Activated gamma-delta T cell (primary cell): ENCODE data around the gene NAGPA.

Source experiments
- DNase-seq: peaks from one replicate; lab custom pipeline; 2025; lab: John Stamatoyannopoulos, UW

Gene NAGPA

DNA sequence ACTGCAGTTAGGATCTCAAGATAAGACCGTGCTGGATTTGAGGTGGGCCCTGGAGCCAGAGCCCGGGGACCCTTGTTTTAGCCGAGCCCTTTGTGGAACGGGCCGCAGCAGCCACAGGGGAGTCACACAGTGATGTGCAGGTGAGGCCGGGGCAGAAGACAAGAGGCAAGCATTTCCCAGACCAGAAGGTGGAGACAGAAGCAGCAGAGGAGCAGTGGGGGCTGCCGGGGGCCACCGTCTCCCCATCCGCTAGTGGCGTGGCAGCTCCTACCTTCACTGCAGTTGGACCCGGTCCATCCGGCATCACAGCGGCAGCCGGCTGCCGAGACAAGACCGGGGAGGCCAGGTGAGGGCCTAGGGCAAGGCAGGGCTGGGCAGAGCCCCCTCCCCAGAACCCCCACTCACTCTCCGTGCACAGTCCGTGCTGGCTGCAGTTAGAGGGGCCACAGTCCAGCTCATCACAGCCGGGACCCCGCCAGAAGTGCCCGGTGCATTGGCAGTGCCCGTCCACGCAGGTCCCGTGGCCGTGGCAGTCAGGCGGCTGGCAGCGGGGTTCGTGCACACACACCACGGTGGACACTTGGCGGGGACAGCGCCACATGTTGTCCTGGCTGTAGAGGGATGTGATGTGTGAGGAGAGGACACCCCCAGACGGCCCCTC, 6.0 kb downstream of the NAGPA start:
- DNase-seq = no peak

- DNase-seq = no peak
Observed at GRCh38 chr16:5027086-5027485, 6.6 kb downstream of the NAGPA start.

DNA sequence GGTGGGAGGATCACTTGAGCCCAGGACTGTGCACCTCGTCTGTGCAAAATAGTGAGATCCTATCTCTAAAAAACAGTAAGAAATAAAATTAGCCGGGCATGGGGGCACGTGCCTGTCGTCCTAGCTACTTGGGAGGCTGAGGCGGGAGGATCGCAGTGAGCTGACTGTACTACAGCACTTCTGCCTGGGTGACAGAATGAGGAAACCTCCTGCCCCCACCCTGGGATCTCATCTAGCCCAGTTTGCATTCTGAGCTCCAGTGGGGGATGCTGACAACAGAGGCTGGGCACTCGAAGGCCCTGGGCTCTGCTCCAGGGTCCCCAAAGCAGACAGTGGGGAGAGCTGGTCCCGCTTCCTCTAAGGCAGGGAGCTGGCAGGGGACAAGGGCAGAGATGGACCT, 7.1 kb downstream of the NAGPA start:
- no peak for DNase-seq

GRCh38 chr16:5025171-5025632, 8.5 kb downstream of the NAGPA start:
- no peak for DNase-seq

- DNase-seq = no peak
Observed at GRCh38 chr16:5024632-5025031, 9.1 kb downstream of the NAGPA start.

DNA sequence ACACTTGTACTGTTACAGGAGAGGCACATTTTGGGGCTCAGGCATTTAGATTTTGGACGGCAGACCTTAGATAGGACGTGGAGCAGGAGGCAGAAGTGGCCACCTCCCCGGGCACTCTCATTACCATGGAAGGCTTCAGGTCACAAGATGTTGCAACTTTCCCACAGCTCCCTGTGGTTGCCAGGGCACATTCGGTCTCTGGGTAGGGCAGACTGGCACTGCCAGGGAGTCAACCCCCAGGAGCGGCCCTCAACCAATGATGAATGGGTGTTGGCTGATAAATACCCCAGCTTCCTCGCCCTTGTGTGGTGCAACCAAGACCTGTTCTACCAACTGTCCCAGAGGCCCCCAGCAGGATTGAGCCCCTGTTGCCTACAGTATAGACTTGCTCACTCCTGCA, 11.2 kb downstream of the NAGPA start:
- DNase-seq = no peak

GRCh38 chr16:5020551-5020950, 13.2 kb downstream of the NAGPA start:
- DNase-seq = no peak

GRCh38 chr16:5019775-5020174, 14.0 kb downstream of the NAGPA start:
- no peak for DNase-seq

DNA sequence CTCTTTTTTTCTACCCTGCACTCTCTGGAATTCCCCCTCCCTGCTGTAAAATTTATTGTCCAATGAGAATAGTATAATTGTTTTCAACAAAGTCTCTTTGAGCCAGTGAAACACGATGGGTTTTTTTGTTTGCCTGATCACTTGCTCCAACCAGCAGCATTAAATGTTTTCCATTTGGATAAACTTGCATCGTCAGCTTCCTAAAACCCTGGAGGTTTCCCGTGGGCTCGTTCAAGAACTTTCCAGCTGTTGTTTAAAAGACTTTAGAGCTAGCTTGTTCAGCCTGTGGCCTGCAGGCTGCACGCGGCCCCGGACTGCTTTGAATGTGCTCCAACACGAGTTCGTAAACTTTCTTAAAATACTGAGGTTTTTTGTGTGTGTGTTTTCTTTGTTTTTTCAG, 14.9 kb downstream of the NAGPA start:
- no peak for DNase-seq

DNA sequence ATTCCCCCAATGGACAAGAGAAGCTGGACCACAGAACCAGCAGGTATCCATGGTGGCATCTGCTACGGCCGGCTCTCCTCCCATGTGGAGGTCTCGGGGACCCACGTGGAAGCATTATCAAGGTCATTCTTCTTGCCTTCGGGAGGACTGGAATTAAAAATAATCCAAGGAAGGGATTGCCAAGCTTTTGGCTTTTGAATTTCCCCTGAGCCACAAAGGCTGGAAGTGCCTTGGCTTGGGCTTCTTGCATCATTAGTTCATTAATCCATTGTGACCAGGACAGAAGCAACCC, 16.1 kb downstream of the NAGPA start:
- no peak for DNase-seq

GRCh38 chr16:5016967-5017677, 16.6 kb downstream of the NAGPA start:
- DNase-seq = no peak

GRCh38 chr16:5015887-5016286, 17.8 kb downstream of the NAGPA start:
- DNase-seq = no peak

- no peak for DNase-seq
Observed at GRCh38 chr16:5015351-5015750, 18.4 kb downstream of the NAGPA start.

- no peak for DNase-seq
Observed at GRCh38 chr16:5012887-5013286, 20.8 kb downstream of the NAGPA start.

- DNase-seq = no peak
Observed at GRCh38 chr16:5011637-5012036, 22.1 kb downstream of the NAGPA start.

DNA sequence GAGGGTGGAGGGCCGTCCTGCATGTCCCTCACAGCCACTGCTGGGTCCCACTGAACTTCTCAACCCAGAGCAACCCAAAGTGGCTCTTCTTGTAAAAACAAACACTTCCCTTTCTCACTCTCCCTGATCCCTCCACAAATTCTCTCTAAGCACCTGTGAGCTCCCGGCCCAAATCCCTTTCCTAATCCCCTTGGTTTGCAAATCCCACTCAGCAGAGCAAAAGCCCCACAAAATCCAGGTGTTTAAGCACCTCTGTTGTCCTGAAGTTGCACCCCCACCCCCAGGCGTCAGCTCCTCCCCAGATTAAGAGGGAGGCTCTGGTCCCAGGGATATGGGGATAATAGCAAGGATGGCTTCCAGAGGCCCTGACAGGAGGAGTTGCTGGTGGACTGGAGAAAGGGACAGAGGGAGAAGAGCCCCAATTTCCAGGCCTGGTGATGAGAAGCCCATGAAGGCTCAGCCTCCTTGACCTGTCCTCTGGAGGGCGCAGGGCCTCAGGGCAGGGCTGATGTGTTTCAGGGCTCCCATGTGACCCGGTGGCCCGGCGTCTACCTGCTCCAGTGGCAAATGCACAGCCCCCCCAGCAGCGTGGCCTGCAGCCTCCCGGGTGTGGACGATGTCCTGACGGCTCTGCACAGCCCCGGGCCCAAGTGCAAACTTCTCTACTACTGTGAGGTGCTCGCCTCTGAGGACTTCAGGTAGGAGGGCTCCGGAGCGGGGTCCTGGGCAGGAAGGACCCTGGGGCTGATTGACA, 23.0 kb downstream of the NAGPA start:
- DNase-seq = no peak

DNA sequence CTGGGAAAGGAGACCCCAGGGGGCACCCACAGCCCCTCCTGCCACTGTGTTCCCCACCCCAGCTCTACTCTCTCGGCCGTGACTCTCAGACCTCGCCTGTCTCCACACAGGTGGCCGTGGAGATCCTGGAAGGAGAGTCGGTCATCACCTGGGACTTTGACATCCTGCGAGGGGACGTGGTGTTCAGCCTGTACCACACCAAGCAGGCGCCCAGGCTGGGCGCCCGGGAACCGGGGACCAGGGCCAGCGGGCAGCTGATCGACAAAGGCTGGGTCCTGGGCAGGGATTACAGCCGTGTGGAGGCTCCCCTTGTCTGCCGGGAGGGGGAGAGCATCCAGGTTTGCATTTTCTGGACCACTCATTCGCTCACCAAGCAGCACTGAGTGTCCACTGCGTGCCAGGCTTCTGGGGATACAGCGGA, 25.4 kb downstream of the NAGPA start:
- DNase-seq = no peak

DNA sequence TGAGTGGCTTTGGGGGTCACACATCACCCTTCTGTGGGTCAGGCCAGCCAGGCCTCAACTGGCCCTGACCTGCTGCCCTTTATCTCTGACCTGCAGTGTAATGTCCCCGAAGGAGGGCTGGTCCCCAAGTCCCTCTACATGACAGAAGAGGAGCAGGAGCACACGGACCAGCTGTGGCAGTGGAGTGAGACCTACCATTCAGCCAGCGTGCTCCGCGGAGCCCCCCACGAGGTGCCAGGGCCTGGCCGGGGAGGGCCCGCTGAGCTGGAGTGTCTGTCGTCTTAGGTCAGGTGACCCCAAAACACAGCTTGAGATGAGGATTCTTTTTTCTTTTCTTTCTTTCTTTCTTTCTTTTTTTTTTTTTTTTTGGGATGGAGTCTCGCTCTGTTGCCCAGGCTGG, 26.5 kb downstream of the NAGPA start:
- DNase-seq = no peak

- no peak for DNase-seq
Observed at GRCh38 chr16:5006348-5007193, 27.2 kb downstream of the NAGPA start.

DNA sequence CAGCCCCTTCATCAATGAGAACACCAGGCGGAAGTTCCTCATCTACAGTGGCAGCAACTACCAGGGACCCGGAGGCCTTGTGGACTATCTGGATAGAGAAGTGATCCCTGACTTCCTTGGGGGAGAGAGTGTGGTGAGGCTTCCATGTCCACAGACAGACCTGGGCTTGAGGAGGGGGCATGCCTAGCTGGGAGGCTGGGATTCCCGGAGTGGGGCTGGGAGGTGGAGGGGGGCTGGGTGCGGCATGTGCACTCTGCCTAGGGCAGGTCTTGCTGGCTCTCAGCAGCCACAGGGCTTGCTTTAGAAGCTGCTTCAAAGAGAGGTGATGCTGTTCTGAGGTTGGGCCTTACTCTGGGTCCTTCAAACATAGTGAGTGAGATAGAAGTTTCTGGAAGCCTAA, 27.8 kb downstream of the NAGPA start:
- no peak for DNase-seq

DNA sequence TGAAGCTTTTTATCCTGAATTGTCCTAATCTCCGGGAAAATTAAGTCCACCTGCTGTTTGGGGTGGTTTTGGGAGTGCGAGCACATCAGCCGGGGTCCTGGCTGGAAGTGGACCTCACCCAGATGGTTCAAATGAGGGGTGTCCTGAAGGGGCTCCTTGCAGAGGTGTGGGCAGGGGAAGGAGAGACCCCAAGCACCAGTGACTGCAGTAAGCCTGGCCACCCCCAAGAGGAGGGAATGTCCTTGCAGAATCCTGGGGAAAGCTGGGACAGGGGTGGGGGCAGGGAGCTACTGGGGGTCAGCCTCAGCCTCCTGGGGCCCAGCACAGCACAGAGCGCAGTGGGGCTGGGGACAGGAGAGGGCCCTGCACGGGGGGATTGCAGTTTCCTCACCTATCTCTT, 29.4 kb downstream of the NAGPA start:
- DNase-seq = no peak

DNA sequence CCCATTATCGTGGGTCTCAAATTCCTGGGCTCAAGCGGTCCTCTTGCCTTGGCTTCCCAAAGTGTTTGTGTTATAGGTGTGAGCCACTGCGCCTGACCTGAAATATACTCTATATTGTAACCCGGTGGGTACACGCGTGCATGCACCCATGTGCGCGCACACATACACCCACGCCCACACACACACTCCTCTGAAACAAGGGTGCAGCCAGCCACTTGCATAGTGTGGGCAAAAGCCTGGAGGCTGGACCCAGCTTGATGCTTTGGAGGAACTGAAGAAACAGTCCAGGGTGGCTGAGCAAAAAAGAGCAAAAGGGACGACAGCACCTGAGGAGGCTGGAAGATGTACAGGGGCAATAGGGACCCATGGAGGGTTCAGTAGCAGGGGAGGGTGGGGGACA, 29.9 kb downstream of the NAGPA start:
- DNase-seq = no peak
